ENCODE results near the gene ACTL6B. TPM values are rescaled to one million over a fixed set of nuclear protein-coding genes. Genes with fewer than 3 reads are reported as not detected.

The ACTL6B gene
- total RNA-seq, 1 donor from 2014 or later = 2.4 TPM

GRCh38 chr7:100685049-100685605, 28.9 kb upstream of the ACTL6B start:
- no peak for TF ChIP-seq CTCF (conservative IDR thresholded peaks at IDR 0.05)
- H3K4me3 Mint-ChIP-seq = no peak overlapping the region
- no peaks in the 10 kb centered on the region for H3K27me3 Mint-ChIP-seq
- peaks cover 7% of the 10 kb centered on the region for H3K4me1 Mint-ChIP-seq (ENCODE audit: unreplicated experiment)
- peaks cover 4% of the 10 kb centered on the region for H3K36me3 Mint-ChIP-seq
- no peaks in the 10 kb centered on the region for H3K9me3 Mint-ChIP-seq
- H3K27ac Mint-ChIP-seq = no peak overlapping the region
- no peak for DNase-seq (ENCODE audit: extremely low spot score, unreplicated experiment)

GRCh38 chr7:100684534-100685042, 28.3 kb upstream of the ACTL6B start:
- TF ChIP-seq CTCF (conservative IDR thresholded peaks at IDR 0.05) = no peak
- H3K4me3 Mint-ChIP-seq = no peak overlapping the region
- H3K27me3 Mint-ChIP-seq = no peaks in the 10 kb centered on the region
- peaks cover 9% of the 10 kb centered on the region for H3K4me1 Mint-ChIP-seq (ENCODE audit: unreplicated experiment)
- DNase-seq (ENCODE audit: extremely low spot score, unreplicated experiment) = no peak
- H3K36me3 Mint-ChIP-seq = peaks cover 4% of the 10 kb centered on the region
- H3K9me3 Mint-ChIP-seq = no peaks in the 10 kb centered on the region
- no peak overlapping the region for H3K27ac Mint-ChIP-seq

- Mint-ChIP-seq H3K9me3 (no peaks in the 10 kb centered on the region), H3K27ac (no peak overlapping the region), H3K27me3 (no peaks in the 10 kb centered on the region), H3K4me3 (no peak overlapping the region), H3K36me3 (peaks cover 6% of the 10 kb centered on the region), H3K4me1 (ENCODE audit: unreplicated experiment) (peaks cover 8% of the 10 kb centered on the region)
- DNase-seq (ENCODE audit: extremely low spot score, unreplicated experiment) = no peak
- TF ChIP-seq CTCF (conservative IDR thresholded peaks at IDR 0.05) = no peak
Measured at GRCh38 chr7:100683659-100684533, 27.6 kb upstream of the ACTL6B start.

GRCh38 chr7:100682991-100683658, 26.9 kb upstream of the ACTL6B start:
- TF ChIP-seq CTCF (conservative IDR thresholded peaks at IDR 0.05) = no peak
- Mint-ChIP-seq H3K36me3 (peaks cover 3% of the 10 kb centered on the region), H3K4me1 (ENCODE audit: unreplicated experiment) (peaks cover 7% of the 10 kb centered on the region), H3K27ac (no peak overlapping the region), H3K4me3 (no peak overlapping the region), H3K27me3 (no peaks in the 10 kb centered on the region), H3K9me3 (no peaks in the 10 kb centered on the region)
- DNase-seq (ENCODE audit: extremely low spot score, unreplicated experiment) = no peak

GRCh38 chr7:100682228-100682741, 26.0 kb upstream of the ACTL6B start:
- no peak for TF ChIP-seq CTCF (conservative IDR thresholded peaks at IDR 0.05)
- DNase-seq (ENCODE audit: extremely low spot score, unreplicated experiment) = no peak
- peaks cover 10% of the 10 kb centered on the region for H3K4me1 Mint-ChIP-seq (ENCODE audit: unreplicated experiment)
- no peak overlapping the region for H3K27ac Mint-ChIP-seq
- H3K36me3 Mint-ChIP-seq = peaks cover 3% of the 10 kb centered on the region
- H3K9me3 Mint-ChIP-seq = no peaks in the 10 kb centered on the region
- H3K4me3 Mint-ChIP-seq = no peak overlapping the region
- no peaks in the 10 kb centered on the region for H3K27me3 Mint-ChIP-seq

Measured in type B pancreatic cell (in vitro differentiated cells).